ENCODE data around the gene ATAD2B. TPM values are rescaled to one million over a fixed set of nuclear protein-coding genes. Genes with fewer than 3 reads are reported as not detected.

Gene ATAD2B
- total and polyA plus RNA-seq, 4 donors: 4.1 to 77.3 (median 17.0) TPM

- no peaks in the 10 kb centered on the region for H3K4me1 ChIP-seq (ENCODE audit: control insufficient read depth in 5 of 5, insufficient read depth in 5 of 5, low read length in 5 of 5)
- no peak for ATAC-seq (ENCODE audit: insufficient read depth, low FRiP score)
- no peaks in the 10 kb centered on the region for H3K9me3 ChIP-seq (ENCODE audit: control insufficient read depth in 4 of 4, insufficient read depth in 3 of 4, low read length in 3 of 4)
- peaks cover 3 to 21% (median 4%) of the 10 kb centered on the region in 4 donors for H3K36me3 ChIP-seq (ENCODE audit: control insufficient read depth in 4 of 4, insufficient read depth in 4 of 4, low read length in 4 of 4)
- WGBS, 2 donors: 98 to 100% methylated on average over 2 of the region's 2 CpGs
- H3K27ac ChIP-seq (ENCODE audit: low read depth in 1 of 2, low read length in 1 of 2): no peak overlapping the region
- no peak overlapping the region for H3K9ac ChIP-seq (ENCODE audit: insufficient read depth in 1 of 2, low read length in 2 of 2)
- TF ChIP-seq CTCF (IDR thresholded peaks at IDR 0.05; ENCODE audit: control extremely low read depth, extremely low read depth): no peak
- H3K4me3 ChIP-seq: no peak overlapping the region
- H3K27me3 ChIP-seq (ENCODE audit: control insufficient read depth in 3 of 3, insufficient read depth in 3 of 3, low read length in 2 of 3): no peaks in the 10 kb centered on the region
- DNase-seq: no peak
Measured at GRCh38 chr2:23751747-23752265, 175.1 kb downstream of the ATAD2B start.

- Histone ChIP-seq H3K4me3 (no peak overlapping the region), H3K9me3 (ENCODE audit: control insufficient read depth in 4 of 4, insufficient read depth in 3 of 4, low read length in 3 of 4) (no peaks in the 10 kb centered on the region), H3K27ac (ENCODE audit: low read depth in 1 of 2, low read length in 1 of 2) (peak overlapping the region in 1 of 2 donors; percentile 43), H3K9ac (ENCODE audit: insufficient read depth in 1 of 2, low read length in 2 of 2) (no peak overlapping the region), H3K36me3 (ENCODE audit: control insufficient read depth in 4 of 4, insufficient read depth in 4 of 4, low read length in 4 of 4) (peaks cover 0 to 7% (median under 1%) of the 10 kb centered on the region in 4 donors), H3K4me1 (ENCODE audit: control insufficient read depth in 5 of 5, insufficient read depth in 5 of 5, low read length in 5 of 5) (peaks cover 0 to 6% (median 0%) of the 10 kb centered on the region in 5 donors), H3K27me3 (ENCODE audit: control insufficient read depth in 3 of 3, insufficient read depth in 3 of 3, low read length in 2 of 3) (no peaks in the 10 kb centered on the region)
- ATAC-seq (ENCODE audit: insufficient read depth, low FRiP score) (no peak), DNase-seq (no peak)
- 92 to 99% methylated on average over 2 of the region's 2 CpGs for WGBS, 2 donors
- no peak for TF ChIP-seq CTCF (IDR thresholded peaks at IDR 0.05; ENCODE audit: control extremely low read depth, extremely low read depth)
Measured at GRCh38 chr2:23746141-23746863, 180.6 kb downstream of the ATAD2B start.

- Histone ChIP-seq H3K4me3 (no peak overlapping the region), H3K9ac (ENCODE audit: insufficient read depth in 1 of 2, low read length in 2 of 2) (no peak overlapping the region), H3K27ac (ENCODE audit: low read depth in 1 of 2, low read length in 1 of 2) (peak overlapping the region in 1 of 2 donors; percentile 43), H3K9me3 (ENCODE audit: control insufficient read depth in 4 of 4, insufficient read depth in 3 of 4, low read length in 3 of 4) (no peaks in the 10 kb centered on the region), H3K4me1 (ENCODE audit: control insufficient read depth in 5 of 5, insufficient read depth in 5 of 5, low read length in 5 of 5) (peaks cover 0 to 6% (median 0%) of the 10 kb centered on the region in 5 donors), H3K27me3 (ENCODE audit: control insufficient read depth in 3 of 3, insufficient read depth in 3 of 3, low read length in 2 of 3) (no peaks in the 10 kb centered on the region), H3K36me3 (ENCODE audit: control insufficient read depth in 4 of 4, insufficient read depth in 4 of 4, low read length in 4 of 4) (peaks cover 0 to 6% (median under 1%) of the 10 kb centered on the region in 4 donors)
- DNase-seq (peak; percentile 37 to 65 (median 64)), ATAC-seq (ENCODE audit: insufficient read depth, low FRiP score) (no peak)
- TF ChIP-seq CTCF (IDR thresholded peaks at IDR 0.05; ENCODE audit: control extremely low read depth, extremely low read depth): no peak
Measured at GRCh38 chr2:23745726-23746105, 181.2 kb downstream of the ATAD2B start.
